Activated T-cell treated with anti-CD3 and anti-CD28 coated beads, Interleukin-2, amount 50 U/mL, for 1 hour (primary cell): ENCODE results near the gene PI4K2A.
A peak's percentile ranks its signal among the peaks of the same experiment; 100 is the strongest.

ENCODE experiments used
- DNase-seq: peaks from one replicate; pipeline ENCODE4 v3.0.0-alpha.2; 2020

Gene PI4K2A

DNA sequence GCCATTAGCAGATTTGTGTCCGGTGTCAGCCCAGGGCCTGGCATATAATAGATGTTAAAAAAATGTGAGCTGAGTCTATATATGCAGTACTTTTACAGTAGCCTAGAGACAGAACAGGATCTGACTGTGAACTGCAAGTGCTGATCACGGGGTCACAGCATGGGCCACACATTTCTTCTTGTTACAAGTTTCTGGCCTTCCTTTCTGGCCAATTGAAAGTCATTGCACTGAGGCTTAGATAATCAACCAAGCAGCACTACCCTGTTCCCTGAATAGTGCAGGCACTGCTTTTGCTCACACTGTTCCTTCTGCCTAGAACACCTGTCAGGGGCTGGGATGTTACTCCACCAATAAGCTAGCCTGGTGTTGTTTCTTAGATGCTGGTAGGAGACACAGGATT lies 67.7 kb downstream of the PI4K2A start:
- no peak for DNase-seq

DNA sequence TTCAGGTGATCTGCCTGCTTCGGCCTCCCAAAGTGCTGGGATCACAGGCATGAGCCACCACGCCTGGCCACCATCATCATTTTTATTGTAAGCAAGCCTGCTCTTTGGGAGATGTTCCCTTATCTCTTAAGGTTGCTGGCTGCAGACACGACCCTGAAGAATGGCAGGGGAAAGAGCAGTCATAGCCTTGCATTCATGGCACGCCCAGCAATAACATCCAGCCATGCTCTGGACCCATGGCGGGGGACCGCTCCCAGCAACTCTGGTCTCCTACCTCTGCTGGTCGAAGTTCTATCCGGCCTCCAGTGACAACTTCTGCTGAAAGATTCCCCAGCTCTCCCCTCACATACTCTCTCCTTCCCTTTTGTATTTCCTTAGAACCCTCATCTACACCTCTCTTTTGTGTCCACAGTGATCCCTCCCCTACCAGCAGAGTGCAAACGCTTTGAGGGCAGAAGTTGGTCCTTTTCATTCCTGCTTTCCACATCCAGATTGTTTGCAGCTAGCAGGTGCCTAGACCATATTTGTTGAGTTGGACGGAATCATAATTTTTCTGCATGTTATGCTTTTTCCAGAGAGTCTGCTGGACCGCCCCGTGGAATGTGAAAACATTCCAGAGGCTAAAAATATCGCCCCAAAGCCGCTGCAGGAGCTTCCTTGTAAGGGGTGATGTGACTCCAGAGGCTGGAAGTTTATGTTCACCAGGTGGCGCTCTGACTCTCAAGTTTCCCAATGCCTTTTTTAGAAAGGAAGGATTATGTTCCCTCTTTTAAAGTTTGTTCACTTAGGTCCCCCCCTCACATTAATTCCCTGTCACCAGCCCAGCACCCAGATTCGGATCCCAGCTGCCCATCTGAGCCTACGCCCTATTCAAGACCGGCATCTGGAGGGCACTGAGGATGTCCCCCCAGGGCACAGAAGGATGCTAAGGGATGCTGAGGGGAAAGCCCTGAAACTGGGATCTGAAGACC lies 68.8 kb downstream of the PI4K2A start:
- peak; percentile 36 for DNase-seq

DNA sequence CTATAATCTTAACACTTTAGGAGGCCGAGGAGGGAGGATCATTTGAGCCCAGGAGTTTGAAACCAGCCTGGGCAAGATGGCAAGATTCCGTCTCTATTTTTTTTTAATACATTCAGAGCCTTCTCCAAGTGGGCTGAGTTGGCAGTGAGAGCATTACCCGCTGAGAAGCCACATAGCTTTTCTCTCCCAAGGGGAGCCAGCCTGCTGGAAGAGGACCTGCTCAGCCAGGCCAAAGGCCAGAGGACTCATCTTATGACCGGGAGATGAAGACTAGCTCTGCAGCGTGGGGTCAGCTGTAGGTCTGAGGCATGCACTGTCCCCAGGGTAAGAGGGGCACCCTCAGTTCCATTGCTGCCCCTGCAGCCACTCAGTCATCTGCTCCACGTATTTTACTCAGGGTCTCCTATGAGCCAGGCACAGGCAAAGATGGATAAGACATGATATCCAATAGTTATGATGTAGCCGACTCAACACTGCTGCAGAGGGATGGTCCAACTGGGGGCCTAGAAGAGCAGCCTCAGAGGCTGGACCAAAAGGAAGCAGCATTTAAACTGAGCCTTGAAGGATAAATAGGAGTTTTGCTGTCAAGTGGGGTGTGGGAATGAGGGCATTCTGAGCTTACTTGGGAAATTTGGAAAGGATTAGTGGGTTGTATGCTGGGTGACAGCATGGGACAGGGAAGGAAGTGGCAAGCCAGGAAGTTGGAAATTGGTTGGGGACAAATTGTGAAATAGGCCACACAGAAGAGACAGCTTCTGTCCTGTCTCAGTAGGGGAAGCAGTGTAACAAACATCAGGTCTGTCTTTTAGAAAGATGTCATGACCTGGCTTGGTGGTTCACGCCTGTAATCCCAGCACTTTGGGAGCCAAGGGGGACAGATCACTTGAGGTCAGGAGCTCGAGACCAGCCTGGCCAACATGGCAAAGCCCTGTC lies 71.4 kb downstream of the PI4K2A start:
- DNase-seq, result no peak

DNA sequence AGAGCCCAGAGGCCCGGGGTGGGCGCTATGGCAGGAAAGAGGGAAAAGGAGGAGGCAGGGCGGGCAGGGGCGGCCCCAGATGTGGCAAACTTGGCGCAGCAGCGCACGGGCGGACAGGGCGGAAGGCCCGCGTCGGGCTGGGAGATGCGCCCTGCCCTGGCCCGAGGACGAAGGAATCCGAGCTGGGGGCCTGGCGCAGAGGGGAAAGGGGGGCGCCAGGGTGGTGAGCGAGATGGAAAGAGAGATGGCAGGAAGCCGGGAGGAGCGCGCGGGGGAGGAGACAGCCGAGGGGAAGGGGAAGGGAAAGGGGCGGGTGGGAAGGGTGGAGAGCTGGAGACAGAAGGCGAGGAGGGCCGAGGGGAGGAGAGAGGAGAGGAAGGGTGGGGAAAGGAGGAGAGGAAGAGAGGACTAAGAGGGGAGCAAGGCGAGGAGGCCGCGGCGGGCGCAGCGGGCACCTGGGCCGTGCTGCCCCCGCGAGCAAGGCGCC lies 72.9 kb downstream of the PI4K2A start, which contains the start of gene MARVELD1:
MARVELD1 (plus strand) TSS at position 392 of the 487 bp plus-strand sequence. CDS start 147 bp downstream, outside the sequence.
- no peak for DNase-seq

DNA sequence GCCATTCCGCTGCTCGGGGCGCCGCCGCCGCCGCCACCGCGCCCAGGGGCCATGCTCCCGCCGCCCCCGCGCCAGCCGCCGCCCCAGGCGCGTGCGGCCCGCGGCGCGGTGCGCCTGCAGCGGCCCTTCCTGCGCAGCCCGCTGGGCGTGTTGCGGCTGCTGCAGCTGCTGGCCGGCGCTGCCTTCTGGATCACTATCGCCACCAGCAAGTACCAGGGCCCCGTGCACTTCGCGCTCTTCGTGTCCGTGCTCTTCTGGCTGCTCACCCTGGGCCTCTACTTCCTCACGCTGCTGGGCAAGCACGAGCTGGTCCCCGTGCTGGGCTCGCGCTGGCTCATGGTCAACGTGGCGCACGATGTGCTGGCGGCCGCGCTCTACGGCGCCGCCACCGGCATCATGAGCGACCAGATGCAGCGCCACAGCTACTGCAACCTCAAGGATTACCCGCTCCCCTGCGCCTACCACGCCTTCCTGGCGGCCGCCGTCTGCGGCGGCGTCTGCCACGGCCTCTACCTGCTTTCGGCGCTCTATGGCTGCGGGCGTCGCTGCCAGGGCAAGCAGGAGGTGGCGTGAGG lies 73.4 kb downstream of the PI4K2A start:
- DNase-seq, result peak; percentile 68

DNA sequence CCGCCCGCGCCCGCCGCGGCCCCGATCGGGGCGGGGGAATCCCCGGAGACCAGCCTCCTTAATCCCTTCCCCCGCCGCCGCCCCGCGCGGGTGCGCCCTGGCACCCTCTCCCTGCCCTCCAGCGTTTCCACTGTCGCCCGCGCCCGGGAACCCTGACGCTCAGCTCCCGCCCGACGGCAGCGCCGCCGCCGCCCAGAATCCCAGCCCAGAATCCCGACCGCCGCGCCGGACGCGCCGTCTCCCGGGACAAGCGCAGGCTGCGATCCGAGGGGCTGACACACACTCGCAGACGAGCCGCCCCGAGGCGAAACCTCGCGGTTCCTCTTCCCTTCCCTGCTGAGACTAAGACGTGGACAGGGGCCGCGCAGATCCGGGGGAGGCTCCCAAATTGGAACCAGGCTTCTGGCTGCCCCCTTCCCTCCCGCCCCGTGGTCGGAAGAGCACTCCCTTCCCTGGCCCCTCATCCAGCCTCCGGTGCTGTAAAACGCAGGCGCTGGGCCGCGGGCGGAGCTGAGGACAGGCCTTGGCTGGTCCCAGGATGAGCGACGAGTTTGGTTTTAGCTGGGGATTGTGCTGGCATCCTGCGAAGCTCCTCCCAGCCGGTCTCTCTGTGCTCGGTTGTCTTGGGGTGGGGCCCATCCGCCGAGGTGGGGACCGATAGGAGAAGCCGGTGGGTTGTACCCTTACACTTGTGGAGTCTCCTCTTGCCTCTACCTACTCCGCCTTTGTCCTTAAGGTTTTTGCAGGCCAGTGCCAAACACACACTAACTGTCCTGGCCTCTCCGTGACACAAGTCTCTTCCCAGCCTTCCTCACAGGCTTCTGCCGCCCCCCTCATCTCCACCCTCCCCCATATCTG lies 74.2 kb downstream of the PI4K2A start:
- DNase-seq, result no peak

DNA sequence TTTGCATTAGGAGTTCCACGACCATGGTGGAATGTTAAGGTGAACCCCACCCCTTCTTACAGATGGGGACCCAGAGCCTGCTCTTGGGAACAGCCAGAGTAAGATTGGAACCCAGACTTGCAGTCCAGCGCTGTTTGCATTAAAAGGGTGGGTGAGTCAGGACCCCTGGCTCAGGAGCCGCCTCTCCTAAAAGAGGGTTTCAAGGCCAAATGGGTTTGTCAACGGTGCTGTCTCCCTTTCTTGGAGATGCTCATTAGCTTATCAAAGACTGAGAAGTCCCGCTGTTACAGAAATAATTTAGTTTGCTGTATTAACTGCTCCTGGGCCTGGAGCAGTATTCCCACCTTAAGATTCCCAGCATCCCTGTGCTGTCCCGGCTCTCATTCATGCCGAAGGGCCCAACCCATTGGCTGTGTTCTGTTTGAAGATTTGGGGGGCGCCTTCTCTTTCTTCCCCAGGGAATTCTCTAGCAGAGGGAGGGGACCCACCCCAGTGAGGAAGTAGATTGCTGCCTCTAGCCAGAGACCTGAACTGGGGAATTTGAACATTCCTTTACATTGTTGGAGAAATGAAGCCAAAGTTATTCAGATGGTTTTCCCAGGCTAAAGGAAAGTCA lies 74.9 kb downstream of the PI4K2A start:
- DNase-seq, result no peak

DNA sequence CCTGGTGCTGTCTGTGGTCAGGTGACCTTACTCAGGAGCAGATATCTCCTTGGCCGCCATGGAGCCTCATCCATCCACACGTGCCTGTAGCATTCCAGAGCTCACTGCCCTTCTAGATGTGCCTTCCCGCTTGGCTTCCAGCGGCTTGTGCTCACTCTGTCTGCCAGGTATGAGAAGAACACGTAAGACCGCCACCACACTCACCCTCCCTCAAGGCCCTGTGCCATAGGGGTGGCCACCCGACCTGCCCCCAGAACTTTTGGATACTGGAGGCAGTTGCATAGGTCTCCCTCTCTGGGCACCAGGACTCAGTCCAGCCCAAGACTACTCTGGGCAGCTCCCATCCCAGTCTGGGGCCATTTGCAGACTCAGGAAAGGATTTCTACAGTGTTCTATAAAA lies 77.2 kb downstream of the PI4K2A start:
- no peak for DNase-seq

DNA sequence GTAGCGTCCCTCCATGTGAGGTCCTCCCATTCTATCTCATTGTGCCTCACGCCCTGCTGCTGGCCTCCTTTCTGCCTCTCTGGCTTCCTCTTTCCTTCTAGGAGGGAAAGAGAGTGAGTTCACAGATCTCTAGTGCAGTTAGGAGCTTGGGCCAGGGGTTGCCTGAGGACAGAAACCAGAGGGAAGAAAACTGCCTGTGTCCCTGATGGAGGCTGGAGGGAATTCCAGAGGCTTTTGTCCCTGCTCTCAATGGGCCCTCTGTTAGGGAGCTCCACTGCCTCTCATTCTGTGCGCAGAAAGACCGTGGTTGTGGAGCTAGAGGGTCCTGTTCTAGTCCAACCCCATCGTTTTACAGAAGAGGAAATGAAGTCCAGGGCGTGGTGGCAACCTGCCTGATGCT lies 77.7 kb downstream of the PI4K2A start:
- DNase-seq, result no peak

DNA sequence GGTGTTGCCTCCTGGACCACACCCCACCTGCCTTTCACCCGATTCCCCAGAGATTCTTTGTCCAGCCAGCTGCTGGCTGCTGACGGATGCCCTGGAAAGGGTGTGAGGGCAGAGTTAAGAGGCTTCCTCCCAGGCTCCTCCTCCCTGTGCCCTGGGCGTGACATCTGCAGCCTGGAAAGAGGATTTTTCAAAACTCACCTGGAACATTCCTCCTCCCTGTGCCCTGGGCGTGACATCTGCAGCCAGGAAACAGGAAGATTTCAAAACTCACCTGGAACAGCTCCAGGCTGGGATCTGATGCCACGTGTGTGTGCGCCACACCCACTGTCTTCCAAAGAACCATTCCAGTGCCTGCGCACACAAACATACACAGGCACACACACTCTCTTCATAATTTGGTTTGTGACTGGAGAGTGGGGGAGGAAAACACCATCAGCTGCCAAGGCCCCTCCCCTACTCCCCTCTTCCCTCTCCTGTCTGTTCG lies 78.2 kb downstream of the PI4K2A start:
- no peak for DNase-seq

DNA sequence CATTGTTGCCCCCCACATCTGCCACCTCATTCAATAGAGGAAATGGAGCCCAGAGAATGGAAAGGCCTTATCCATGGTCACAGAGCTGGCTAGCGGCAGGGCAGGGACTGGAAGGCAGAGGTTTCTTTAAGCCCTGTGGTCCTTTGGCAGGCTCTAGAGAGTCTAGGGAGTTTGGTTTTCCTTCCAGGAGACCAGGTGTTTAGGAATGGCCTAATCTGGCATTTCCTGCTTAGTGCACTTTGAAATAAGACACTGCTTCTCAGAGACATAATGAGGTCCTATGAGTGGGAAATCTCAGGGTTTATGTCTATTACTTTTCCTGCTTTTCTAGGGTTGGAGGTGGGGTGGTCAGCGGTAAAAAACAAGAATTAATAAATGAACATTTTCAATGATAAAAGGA lies 79.1 kb downstream of the PI4K2A start:
- DNase-seq, result no peak

DNA sequence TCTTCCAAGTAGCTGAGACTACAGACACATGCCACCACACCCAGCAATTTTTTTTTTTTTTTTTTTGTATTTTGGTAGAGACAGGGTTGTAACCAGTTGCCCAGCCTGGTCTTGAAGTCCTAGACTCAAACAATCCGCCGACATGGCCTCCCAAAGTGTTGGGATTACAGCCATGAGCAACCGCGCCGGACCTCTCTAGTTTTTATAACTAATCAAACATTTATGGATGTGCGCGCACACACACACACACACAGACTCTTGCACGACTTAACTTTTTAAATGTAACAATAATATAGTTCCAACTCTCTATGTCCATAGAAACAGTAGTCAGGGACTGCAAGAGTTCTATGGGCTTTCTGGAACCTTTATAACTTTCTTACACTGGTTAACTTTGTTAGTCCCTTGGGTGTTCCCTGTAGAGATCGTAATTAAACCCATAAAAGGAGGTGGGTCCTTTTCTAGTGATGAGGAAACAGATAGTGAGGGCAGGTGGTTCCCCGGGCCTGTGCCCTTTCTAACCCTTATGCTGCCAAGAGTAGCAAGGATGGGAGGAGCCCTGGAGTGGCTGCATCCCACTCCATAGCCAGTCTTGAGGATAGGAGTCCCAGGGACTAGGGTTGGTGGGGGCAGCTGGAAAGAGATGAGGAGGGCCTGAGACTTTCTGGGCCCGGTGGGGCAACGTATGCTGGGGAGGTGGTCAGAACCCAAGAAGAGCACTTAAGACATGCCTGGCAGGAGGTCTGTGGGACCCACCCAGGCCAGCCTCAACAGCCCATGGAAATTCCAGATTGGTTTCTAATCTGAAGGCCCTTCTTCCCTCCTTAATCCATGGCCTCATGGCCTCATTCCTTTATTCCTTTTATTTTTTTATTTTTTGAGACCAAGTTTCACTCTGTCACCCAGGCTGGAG lies 81.7 kb downstream of the PI4K2A start:
- no peak for DNase-seq

DNA sequence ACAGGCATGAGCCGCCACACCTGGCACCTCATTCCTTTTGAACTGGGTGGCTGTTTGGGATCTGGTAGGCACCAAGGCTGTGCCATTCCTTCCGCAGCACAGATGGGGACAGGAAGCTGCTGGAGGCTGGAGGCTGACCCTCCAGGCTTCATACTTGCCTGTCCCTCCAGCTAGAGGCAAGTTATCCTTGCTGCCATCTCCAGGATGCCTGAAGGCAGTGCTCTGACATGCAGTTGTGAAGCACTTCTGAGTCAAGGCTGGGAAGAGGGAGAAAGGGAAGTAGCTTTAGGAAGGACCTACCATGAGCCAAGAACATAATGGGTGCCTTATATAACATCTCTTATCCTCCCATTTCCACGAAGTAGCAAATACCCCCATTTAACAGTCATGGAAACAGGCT lies 82.5 kb downstream of the PI4K2A start:
- no peak for DNase-seq

DNA sequence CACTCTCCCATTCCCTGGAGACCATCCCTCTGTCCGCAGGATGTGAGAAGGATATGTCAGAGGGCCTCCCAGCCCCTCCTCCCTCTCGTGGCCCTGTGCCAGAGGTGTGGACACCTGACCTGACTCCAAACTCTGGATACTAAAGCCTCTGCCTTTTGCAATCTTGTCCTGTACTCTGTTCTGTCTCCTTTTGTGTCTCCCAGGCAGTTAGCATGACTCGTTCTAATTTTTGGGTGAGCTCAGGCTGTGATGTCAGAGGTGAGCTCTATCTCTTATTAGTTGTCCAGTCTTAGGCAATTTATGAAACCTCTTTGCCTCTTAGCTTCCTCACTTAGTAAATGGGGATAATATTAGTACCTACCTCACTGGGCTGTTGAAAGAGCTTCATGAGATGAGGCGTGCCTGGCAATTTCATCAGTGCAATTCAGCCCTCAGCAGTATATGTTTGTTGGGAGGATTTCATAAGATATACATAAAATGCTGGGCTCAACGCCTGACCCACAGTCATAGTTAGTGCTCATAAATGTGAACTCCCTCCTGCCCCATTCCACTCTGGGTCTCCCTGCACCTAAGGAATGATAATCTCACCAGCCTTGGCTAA lies 84.0 kb downstream of the PI4K2A start:
- DNase-seq, result no peak
